ENCODE data around the gene ERLEC1.

Gene ERLEC1

DNA sequence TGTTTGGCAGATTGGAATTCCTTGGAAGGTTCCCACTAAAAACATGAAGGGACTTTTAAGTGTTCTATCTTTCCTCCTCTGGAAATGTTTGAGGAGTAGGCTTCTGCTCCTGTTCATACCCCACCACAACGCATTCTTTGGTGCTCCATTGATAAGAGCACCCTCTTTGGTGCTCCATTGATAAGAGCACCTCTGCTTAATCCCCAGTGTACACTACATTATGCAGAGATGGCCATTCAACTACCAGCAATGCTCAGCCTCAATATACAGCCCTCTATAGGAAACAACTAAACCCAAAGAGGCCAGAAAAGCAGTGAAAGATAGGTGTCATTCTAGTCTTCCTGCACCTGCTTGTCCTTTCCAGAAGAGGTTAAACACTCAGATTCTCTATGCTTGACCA, 21.1 kb upstream of the ERLEC1 start:
- ChIA-PET POLR2A (no interaction called here), CTCF (no interaction called here)
- DNase-seq (ENCODE audit: extremely low spot score) = no peak
- TF ChIP-seq CTBP1 (IDR thresholded peaks at IDR 0.05; ENCODE audit: borderline replicate concordance) (no peak), HDGF (IDR thresholded peaks at IDR 0.05; ENCODE audit: borderline replicate concordance) (no peak), LEF1 (IDR thresholded peaks at IDR 0.05; ENCODE audit: borderline replicate concordance) (no peak), SUZ12 (IDR thresholded peaks at IDR 0.05) (no peak), TARDBP (IDR thresholded peaks at IDR 0.05) (no peak), SP1 (IDR thresholded peaks at IDR 0.05) (no peak)
- TF ChIP-seq, protein P1, sequence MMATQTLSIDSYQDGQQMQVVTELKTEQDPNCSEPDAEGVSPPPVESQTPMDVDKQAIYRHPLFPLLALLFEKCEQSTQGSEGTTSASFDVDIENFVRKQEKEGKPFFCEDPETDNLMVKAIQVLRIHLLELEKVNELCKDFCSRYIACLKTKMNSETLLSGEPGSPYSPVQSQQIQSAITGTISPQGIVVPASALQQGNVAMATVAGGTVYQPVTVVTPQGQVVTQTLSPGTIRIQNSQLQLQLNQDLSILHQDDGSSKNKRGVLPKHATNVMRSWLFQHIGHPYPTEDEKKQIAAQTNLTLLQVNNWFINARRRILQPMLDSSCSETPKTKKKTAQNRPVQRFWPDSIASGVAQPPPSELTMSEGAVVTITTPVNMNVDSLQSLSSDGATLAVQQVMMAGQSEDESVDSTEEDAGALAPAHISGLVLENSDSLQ (IDR thresholded peaks at IDR 0.05) = no peak

- POLR2A ChIA-PET = interaction anchor here (0.7 to 2.6 kb wide), 8 partner anchors 9 to 181 kb away, joined by 3 to 23 read pairs (median 6); partner anchors contain the start of genes ASB3 and ERLEC1
- no peak for TF ChIP-seq FOXA1 (IDR thresholded peaks at IDR 0.05)
- no peak for TF ChIP-seq ARNT (IDR thresholded peaks at IDR 0.05)
- peak; percentile 61 for TF ChIP-seq L3MBTL2 (conservative IDR thresholded peaks at IDR 0.05)
- peak; percentile 12; the same call in 1 of the 2 replicates for TF ChIP-seq ELF4 (IDR thresholded peaks at IDR 0.05)
- TF ChIP-seq, protein P1 (IDR thresholded peaks at IDR 0.05) = peak; percentile 42; the same call in 1 of the 2 replicates
- peak; percentile 45; the same call in 1 of the 2 replicates for TF ChIP-seq SUZ12 (IDR thresholded peaks at IDR 0.05)
- peak; percentile 81 for DNase-seq (ENCODE audit: extremely low spot score)
- CTCF ChIA-PET = interaction anchor here (0.6 to 1.1 kb wide), 2 partner anchors 42 to 1439 kb away, joined by 3 read pairs; no protein-coding TSS in a partner anchor
Measured at GRCh38 chr2:53767405-53768241, 19.2 kb upstream of the ERLEC1 start, which contains the start of gene CHAC2. Gene CHAC2, plus strand, starts transcription at chr2:53767804. Its CDS starts 83 bp downstream, at chr2:53767887.

GRCh38 chr2:53768242-53768542, 18.7 kb upstream of the ERLEC1 start:
- POLR2A ChIA-PET = interaction anchor here (0.7 to 2.6 kb wide), 5 partner anchors 8 to 90 kb away, joined by 3 to 23 read pairs (median 8); partner anchors contain the start of genes ASB3 and ERLEC1
- no peak; the same call in 1 of the 2 replicates for TF ChIP-seq L3MBTL2 (conservative IDR thresholded peaks at IDR 0.05)
- TF ChIP-seq, protein P1 (IDR thresholded peaks at IDR 0.05) = peak; percentile 44; the same call in 1 of the 2 replicates
- DNase-seq (ENCODE audit: extremely low spot score) = no peak
- CTCF ChIA-PET = interaction anchor here (1.1 kb wide), 1 partner anchor 41 kb away, joined by 3 read pairs; no protein-coding TSS in a partner anchor

GRCh38 chr2:53769318-53769945, 17.4 kb upstream of the ERLEC1 start:
- no peak for DNase-seq (ENCODE audit: extremely low spot score)
- TF ChIP-seq TARDBP (IDR thresholded peaks at IDR 0.05) (no peak), HDGF (IDR thresholded peaks at IDR 0.05; ENCODE audit: borderline replicate concordance) (no peak), CTBP1 (IDR thresholded peaks at IDR 0.05; ENCODE audit: borderline replicate concordance) (no peak), ZNF384 (IDR thresholded peaks at IDR 0.05) (no peak), BHLHE40 (IDR thresholded peaks at IDR 0.05; ENCODE audit: borderline replicate concordance) (no peak), LEF1 (IDR thresholded peaks at IDR 0.05; ENCODE audit: borderline replicate concordance) (no peak), ELF4 (IDR thresholded peaks at IDR 0.05) (no peak), NFRKB (IDR thresholded peaks at IDR 0.05) (no peak), FOXA1 (IDR thresholded peaks at IDR 0.05) (no peak), FOXK2 (IDR thresholded peaks at IDR 0.05) (no peak), SP1 (IDR thresholded peaks at IDR 0.05) (no peak), FOXM1 (IDR thresholded peaks at IDR 0.05; ENCODE audit: borderline replicate concordance) (no peak), ARNT (IDR thresholded peaks at IDR 0.05) (no peak), SUZ12 (IDR thresholded peaks at IDR 0.05) (no peak), L3MBTL2 (conservative IDR thresholded peaks at IDR 0.05) (no peak)
- TF ChIP-seq, protein P1 (IDR thresholded peaks at IDR 0.05) = no peak
- ChIA-PET CTCF (no interaction called here), POLR2A (interaction anchor here (2.2 kb wide), 1 partner anchor 18 kb away, joined by 10 read pairs; the partner anchor contains the start of genes ASB3 and ERLEC1)

DNA sequence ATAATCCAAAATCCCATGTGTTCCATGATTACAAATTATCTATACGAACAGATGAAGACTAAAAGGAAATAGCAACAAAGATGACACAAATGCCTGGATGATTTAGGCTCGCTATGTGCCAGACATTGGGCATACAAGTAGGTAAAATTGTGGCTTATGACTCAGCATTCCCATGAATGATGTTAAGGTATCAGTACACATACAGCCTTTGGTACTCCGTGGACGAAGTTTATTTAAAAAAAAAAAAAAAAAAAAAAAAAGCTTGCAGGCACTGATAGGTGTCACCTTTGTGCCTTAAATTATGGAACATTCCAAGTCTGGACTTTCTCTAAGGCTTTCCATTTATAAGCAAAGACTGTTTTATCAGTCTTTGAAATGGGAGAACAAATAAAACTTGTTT, 16.6 kb upstream of the ERLEC1 start:
- CTCF ChIA-PET = no interaction called here
- TF ChIP-seq ZNF384 (IDR thresholded peaks at IDR 0.05) (no peak), SP1 (IDR thresholded peaks at IDR 0.05) (no peak), CTBP1 (IDR thresholded peaks at IDR 0.05; ENCODE audit: borderline replicate concordance) (no peak), FOXK2 (IDR thresholded peaks at IDR 0.05) (no peak), LEF1 (IDR thresholded peaks at IDR 0.05; ENCODE audit: borderline replicate concordance) (no peak), TARDBP (IDR thresholded peaks at IDR 0.05) (no peak), SUZ12 (IDR thresholded peaks at IDR 0.05) (no peak), BHLHE40 (IDR thresholded peaks at IDR 0.05; ENCODE audit: borderline replicate concordance) (no peak), HDGF (IDR thresholded peaks at IDR 0.05; ENCODE audit: borderline replicate concordance) (no peak)
- TF ChIP-seq, protein P1 (IDR thresholded peaks at IDR 0.05) = no peak
- no peak for DNase-seq (ENCODE audit: extremely low spot score)
- POLR2A ChIA-PET = interaction anchor here (2.2 kb wide), 1 partner anchor 17 kb away, joined by 10 read pairs; the partner anchor contains the start of genes ASB3 and ERLEC1

All from HEK293T (cell line).